Measurements from ENCODE around the gene EHBP1. TPM values are rescaled to one million over a fixed set of nuclear protein-coding genes. Genes with fewer than 3 reads are reported as not detected.

The EHBP1 gene
- 100 to 1,000 TPM; 195 to 367 (median 212) TPM for total RNA-seq

DNA sequence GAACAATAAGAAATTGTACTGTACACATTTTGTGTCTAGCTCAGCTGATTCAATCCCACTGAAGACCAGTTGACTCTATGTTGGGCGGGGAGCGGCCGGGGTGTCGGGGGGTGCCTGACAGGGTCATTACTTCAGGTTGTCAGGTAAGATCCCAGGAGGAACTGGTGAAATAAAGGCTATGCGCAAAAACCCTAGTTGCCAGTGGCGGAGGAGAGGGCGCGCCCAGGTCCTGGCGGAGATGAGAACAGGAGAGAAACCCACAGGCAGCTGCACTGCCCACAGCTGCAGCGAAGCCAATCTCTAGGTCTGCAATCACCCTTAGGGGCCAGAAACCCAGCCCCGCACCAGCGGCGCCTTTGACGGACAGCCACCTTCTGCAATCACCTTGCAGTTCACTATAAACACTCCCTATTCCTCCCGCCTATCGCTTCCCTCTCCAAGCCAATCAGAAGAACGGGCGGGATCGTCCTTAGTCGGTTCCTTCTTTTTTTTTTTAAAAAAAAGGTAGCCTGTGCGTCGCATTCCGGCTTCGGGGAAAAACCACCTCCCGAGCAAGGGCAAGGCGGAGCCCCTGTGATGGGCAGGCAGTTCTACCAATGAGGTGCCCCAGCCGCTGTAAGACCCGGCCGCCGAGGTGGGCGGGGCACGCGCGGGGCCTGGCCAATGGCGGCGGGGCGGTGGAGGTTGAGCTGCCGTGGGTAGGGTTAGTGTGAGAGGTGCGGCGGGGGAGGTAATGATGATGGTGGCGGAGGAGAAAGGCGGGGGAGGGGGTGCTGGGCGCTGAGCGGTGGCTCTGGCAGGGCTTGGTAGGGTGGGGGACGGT, at the start of gene EHBP1:
Gene EHBP1 (plus strand): TSS at position 707 of the 823 bp plus-strand sequence. CDS start 1,479 bp downstream, outside the sequence.
- peak within 1 kb of the TSS; percentile 84 to 100 (median 93) for H3K4me3 ChIP-seq
- H3K4me1 ChIP-seq = peaks cover 0 to 57% (median 8%) of the 10 kb centered on the region in 4 donors
- 1 to 2% methylated on average over 42 to 44 of the region's 45 CpGs for WGBS, 2 donors
- no peaks in the 10 kb centered on the region for H3K9me3 ChIP-seq
- peak in 1 of 2 donors; percentile 94 for TF ChIP-seq EP300 (IDR thresholded peaks at IDR 0.05)
- peak; percentile 76 to 87 for TF ChIP-seq POLR2A (IDR thresholded peaks at IDR 0.05)
- TF ChIP-seq, protein P1, sequence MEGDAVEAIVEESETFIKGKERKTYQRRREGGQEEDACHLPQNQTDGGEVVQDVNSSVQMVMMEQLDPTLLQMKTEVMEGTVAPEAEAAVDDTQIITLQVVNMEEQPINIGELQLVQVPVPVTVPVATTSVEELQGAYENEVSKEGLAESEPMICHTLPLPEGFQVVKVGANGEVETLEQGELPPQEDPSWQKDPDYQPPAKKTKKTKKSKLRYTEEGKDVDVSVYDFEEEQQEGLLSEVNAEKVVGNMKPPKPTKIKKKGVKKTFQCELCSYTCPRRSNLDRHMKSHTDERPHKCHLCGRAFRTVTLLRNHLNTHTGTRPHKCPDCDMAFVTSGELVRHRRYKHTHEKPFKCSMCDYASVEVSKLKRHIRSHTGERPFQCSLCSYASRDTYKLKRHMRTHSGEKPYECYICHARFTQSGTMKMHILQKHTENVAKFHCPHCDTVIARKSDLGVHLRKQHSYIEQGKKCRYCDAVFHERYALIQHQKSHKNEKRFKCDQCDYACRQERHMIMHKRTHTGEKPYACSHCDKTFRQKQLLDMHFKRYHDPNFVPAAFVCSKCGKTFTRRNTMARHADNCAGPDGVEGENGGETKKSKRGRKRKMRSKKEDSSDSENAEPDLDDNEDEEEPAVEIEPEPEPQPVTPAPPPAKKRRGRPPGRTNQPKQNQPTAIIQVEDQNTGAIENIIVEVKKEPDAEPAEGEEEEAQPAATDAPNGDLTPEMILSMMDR (IDR thresholded peaks at IDR 0.05) = peak in 2 of 5 experiments; percentile 14 to 31
- H3K27ac ChIP-seq = peak within 1 kb of the TSS; percentile 90 to 99 (median 98)
- H3K27me3 ChIP-seq = no peaks in the 10 kb centered on the region
- H3K36me3 ChIP-seq = peaks cover 0 to 7% (median 0%) of the 10 kb centered on the region in 3 donors
- DNase-seq (ENCODE audit: low spot score in 2 of 2) = peak; percentile 97 to 98

DNA sequence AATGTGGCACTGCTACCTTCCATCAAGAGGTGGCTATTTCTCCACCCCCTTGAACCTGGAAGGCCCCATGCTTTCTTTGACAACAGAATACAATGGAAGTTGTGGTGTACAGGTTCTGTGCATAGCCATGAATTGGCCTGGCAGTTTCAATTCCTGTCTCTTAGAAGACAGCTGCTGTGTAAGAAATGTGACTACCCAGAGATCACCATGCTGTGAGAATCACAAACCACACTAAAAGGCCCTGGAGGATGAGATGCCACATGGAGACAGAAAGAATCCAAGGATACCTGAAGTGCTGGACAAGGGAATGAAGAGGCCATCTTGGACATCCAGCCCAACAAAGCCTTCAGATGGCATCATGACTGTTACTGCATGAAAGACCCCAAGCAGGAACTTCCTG, 47.7 kb upstream of the EHBP1 start:
- Histone ChIP-seq H3K27me3 (no peaks in the 10 kb centered on the region), H3K9me3 (no peaks in the 10 kb centered on the region), H3K27ac (no peak overlapping the region), H3K36me3 (no peaks in the 10 kb centered on the region), H3K4me1 (peaks cover 0 to 35% (median 19%) of the 10 kb centered on the region in 4 donors), H3K4me3 (no peak overlapping the region)
- no peak for DNase-seq (ENCODE audit: low spot score in 2 of 2)
- no peak for TF ChIP-seq POLR2A (IDR thresholded peaks at IDR 0.05)
- TF ChIP-seq EP300 (IDR thresholded peaks at IDR 0.05) = no peak
- TF ChIP-seq, protein P1 (IDR thresholded peaks at IDR 0.05) = no peak

DNA sequence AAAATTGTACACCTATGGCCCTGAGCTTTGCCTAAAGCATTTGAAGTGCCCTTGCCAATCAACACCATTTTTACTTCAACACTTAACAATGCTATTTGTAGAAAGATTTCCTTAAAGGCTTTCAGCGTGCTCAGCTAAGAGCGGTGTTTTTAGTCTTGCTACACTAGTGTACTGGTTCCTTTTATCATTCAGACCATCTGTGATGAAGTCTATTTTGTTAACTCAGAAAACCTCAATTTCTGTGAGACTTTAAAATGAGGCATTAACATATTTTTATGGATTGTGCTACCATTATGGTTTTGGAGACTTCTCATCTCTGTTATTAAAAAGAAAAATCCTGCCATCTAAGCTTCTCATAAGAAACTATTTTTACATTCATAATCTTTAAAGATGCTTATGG, 46.6 kb upstream of the EHBP1 start:
- WGBS, 2 donors = 90 to 96% methylated on average over 2 of the region's 2 CpGs
- H3K27ac ChIP-seq = no peak overlapping the region
- TF ChIP-seq POLR2A (IDR thresholded peaks at IDR 0.05) (no peak), EP300 (IDR thresholded peaks at IDR 0.05) (no peak)
- TF ChIP-seq, protein P1 (IDR thresholded peaks at IDR 0.05) = no peak
- H3K4me3 ChIP-seq = no peak overlapping the region
- H3K27me3 ChIP-seq = no peaks in the 10 kb centered on the region
- H3K4me1 ChIP-seq = peaks cover 0 to 46% (median 29%) of the 10 kb centered on the region in 4 donors
- no peaks in the 10 kb centered on the region for H3K36me3 ChIP-seq
- no peak for DNase-seq (ENCODE audit: low spot score in 2 of 2)
- no peaks in the 10 kb centered on the region for H3K9me3 ChIP-seq

DNA sequence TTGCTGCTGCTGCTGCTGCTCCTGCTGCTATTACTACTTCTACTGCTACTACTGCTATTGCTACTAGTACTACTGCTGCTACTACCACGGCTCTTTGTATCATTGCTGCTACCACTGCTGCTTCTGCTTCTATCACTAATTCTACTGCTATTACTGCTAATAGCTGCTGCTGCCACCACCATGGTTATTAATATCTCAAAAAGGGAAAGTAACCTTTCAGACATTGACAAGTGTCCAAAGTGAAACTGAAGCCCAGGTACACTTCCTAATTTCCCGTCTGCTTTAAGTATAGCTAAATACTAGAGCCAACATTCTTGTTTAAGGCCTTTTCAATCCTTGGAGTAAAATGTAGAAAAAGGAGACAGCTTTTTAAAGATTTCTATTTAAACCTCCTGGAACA, 45.4 kb upstream of the EHBP1 start:
- H3K36me3 ChIP-seq = no peaks in the 10 kb centered on the region
- H3K27me3 ChIP-seq = no peaks in the 10 kb centered on the region
- H3K27ac ChIP-seq = peak overlapping the region in 3 of 4 donors; percentile 1 to 78 (median 77)
- peaks cover 0 to 58% (median 32%) of the 10 kb centered on the region in 4 donors for H3K4me1 ChIP-seq
- peak overlapping the region in 2 of 4 donors; percentile 5 to 29 for H3K4me3 ChIP-seq
- no peak for TF ChIP-seq POLR2A (IDR thresholded peaks at IDR 0.05)
- TF ChIP-seq EP300 (IDR thresholded peaks at IDR 0.05) = no peak
- TF ChIP-seq, protein P1 (IDR thresholded peaks at IDR 0.05) = no peak
- no peaks in the 10 kb centered on the region for H3K9me3 ChIP-seq
- WGBS, 2 donors = 55 to 60% methylated on average over 2 of the region's 2 CpGs
- no peak for DNase-seq (ENCODE audit: low spot score in 2 of 2)
